ENCODE data around the gene CCDC12. TPM values are rescaled to one million over a fixed set of nuclear protein-coding genes. Genes with fewer than 3 reads are reported as not detected.

CCDC12 gene
- total RNA-seq, 4 donors from 2014 or later = 55.5 to 87.5 (median 67.5) TPM

- Histone ChIP-seq H3K27me3 (no peaks in the 10 kb centered on the region), H3K4me1 (peaks cover 42 to 78% (median 61%) of the 10 kb centered on the region in 3 donors), H3K36me3 (peaks cover 23 to 68% (median 40%) of the 10 kb centered on the region in 3 donors), H3K9me3 (no peaks in the 10 kb centered on the region), H3K27ac (peak overlapping the region; percentile 86 to 94 (median 86)), H3K4me3 (no peak overlapping the region)
- intact Hi-C loops (cut with DNase I) = no loop called here
- no peak for DNase-seq
- TF ChIP-seq POLR2A (IDR thresholded peaks at IDR 0.05) = no peak
- TF ChIP-seq CTCF (IDR thresholded peaks at IDR 0.05) = no peak
- 58 to 60% methylated on average over 5 of the region's 6 CpGs for WGBS, 2 donors
These were observed 50.5 kb downstream of the CCDC12 start for GRCh38 chr3:46926039-46926438.

GRCh38 chr3:46925585-46925934 lies 51.0 kb downstream of the CCDC12 start:
- Histone ChIP-seq H3K4me3 (no peak overlapping the region), H3K27ac (peak overlapping the region; percentile 86 to 94 (median 86)), H3K4me1 (peaks cover 38 to 73% (median 56%) of the 10 kb centered on the region in 3 donors), H3K36me3 (peaks cover 28 to 73% (median 45%) of the 10 kb centered on the region in 3 donors), H3K27me3 (no peaks in the 10 kb centered on the region), H3K9me3 (no peaks in the 10 kb centered on the region)
- intact Hi-C loops (cut with DNase I) = no loop called here
- DNase-seq = no peak
- WGBS, 2 donors = 38 to 65% methylated on average over 4 to 5 of the region's 5 CpGs
- TF ChIP-seq CTCF (IDR thresholded peaks at IDR 0.05) = no peak
- no peak for TF ChIP-seq POLR2A (IDR thresholded peaks at IDR 0.05)

- TF ChIP-seq POLR2A (IDR thresholded peaks at IDR 0.05) = no peak
- TF ChIP-seq CTCF (IDR thresholded peaks at IDR 0.05) = no peak
- WGBS, 2 donors = 85 to 90% methylated on average over 6 to 10 of the region's 10 CpGs
- H3K27me3 ChIP-seq = no peaks in the 10 kb centered on the region
- peak overlapping the region; percentile 86 to 94 (median 86) for H3K27ac ChIP-seq
- no peaks in the 10 kb centered on the region for H3K9me3 ChIP-seq
- peaks cover 31 to 78% (median 48%) of the 10 kb centered on the region in 3 donors for H3K36me3 ChIP-seq
- H3K4me1 ChIP-seq = peaks cover 32 to 68% (median 51%) of the 10 kb centered on the region in 3 donors
- intact Hi-C loops (cut with DNase I) = loop anchor here (5.0 kb wide), 1 partner anchor 72 kb away; no protein-coding TSS in a partner anchor
- DNase-seq = no peak
- no peak overlapping the region for H3K4me3 ChIP-seq
These were observed 51.5 kb downstream of the CCDC12 start for GRCh38 chr3:46924921-46925584.

GRCh38 chr3:46923559-46924350 lies 52.8 kb downstream of the CCDC12 start:
- peak; percentile 51 to 87 (median 73) for TF ChIP-seq CTCF (IDR thresholded peaks at IDR 0.05)
- TF ChIP-seq POLR2A (IDR thresholded peaks at IDR 0.05) = no peak
- Histone ChIP-seq H3K4me3 (no peak overlapping the region), H3K4me1 (peaks cover 22 to 55% (median 39%) of the 10 kb centered on the region in 3 donors), H3K36me3 (peaks cover 31 to 91% (median 48%) of the 10 kb centered on the region in 3 donors), H3K27ac (peak overlapping the region in 3 of 4 donors; percentile 86 to 94 (median 87)), H3K9me3 (no peaks in the 10 kb centered on the region), H3K27me3 (no peaks in the 10 kb centered on the region)
- intact Hi-C loops (cut with DNase I) = loop anchor here (5.0 kb wide), 1 partner anchor 74 kb away; no protein-coding TSS in a partner anchor
- 29 to 61% methylated on average over 5 to 8 of the region's 11 CpGs for WGBS, 2 donors
- DNase-seq = no peak
